Measurements from ENCODE around the gene MXD3. TPM values are rescaled to one million over a fixed set of nuclear protein-coding genes. Genes with fewer than 3 reads are reported as not detected.

MXD3 gene
- total and polyA plus RNA-seq, 2 of the 4 experiments (the other 2 are of a cell fraction) = 7.3 to 12.9 TPM

DNA sequence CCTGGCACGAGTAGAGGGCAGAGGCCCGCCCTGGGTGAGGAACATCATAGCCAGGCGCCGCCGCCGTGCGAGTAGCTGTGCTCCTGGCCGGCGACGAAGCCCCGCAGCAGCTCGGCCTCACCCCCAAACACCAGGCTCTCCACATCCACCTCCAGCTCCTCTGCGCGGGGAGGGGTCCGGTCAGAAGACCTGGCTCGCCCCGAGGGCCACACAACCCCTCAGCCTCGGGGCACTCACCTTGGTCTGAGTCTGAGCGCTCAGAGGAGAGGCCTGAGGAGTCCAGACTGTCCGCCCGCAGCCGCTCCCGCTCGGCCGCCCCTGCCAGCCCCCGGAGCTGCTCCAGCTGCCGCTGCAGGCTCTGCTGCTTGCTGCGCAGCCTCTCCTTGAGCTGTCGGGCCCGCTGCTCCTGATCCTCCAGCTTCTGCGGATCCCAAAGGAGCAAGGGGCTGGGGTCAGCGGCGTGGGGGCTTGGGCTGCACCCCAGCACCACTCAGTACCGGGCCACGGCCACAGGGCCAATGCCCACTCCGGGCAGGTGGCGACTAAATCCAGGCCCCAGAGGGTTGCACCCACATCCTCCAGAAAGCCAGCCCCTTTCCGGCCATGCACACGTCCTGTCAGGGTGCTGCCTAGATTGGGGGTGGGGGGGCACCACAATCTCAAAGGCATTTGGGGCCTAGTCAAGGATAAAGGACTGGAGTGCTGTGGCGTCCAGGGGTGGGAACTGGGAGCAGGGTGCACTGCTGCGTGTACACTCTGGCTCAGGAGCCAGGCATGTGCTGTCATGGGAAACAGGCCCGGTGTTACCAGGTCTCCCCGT lies 3.9 kb downstream of the MXD3 start:
- no peak for DNase-seq
- ChIA-PET POLR2A (ENCODE audit: unreplicated experiment) (interaction anchor here (0.6 kb wide), 1 partner anchor 190 kb away, joined by 3 read pairs; the partner anchor contains the start of gene PDLIM7), CTCF (no interaction called here)
- H3K14ac ChIP-seq (replicated peaks; ENCODE audit: low read depth, low read length) = no peak overlapping the region
- H2BK5ac ChIP-seq (ENCODE audit: low read depth, low read length, poor library complexity, severe bottlenecking) = no peak overlapping the region
- ATAC-seq (ENCODE audit: low read depth) = no peak
- H2BK120ac ChIP-seq (ENCODE audit: low read depth, low read length) = no peak overlapping the region
- no peak overlapping the region for H3K18ac ChIP-seq (ENCODE audit: low read depth, low read length)
- no peak overlapping the region for H3K9ac ChIP-seq (ENCODE audit: low read depth, low read length)
- H2AFZ ChIP-seq (replicated peaks; ENCODE audit: low read length, poor library complexity) = no peak overlapping the region
- H2BK20ac ChIP-seq (ENCODE audit: low read depth, low read length) = no peak overlapping the region
- H3K36me3 ChIP-seq (ENCODE audit: control insufficient read depth, insufficient read depth, low read length) = peaks cover 19% of the 10 kb centered on the region
- H3K27ac ChIP-seq (ENCODE audit: insufficient read depth, low read length) = no peak overlapping the region
- in situ Hi-C loops (cut with MboI; ENCODE audit: low sequenced_read_pairs) (no loop called here), intact Hi-C loops (cut with micrococcal nuclease) (no loop called here), dilution Hi-C loops (cut with HindIII; ENCODE audit: low sequenced_read_pairs, unreplicated experiment) (no loop called here)
- H3K79me1 ChIP-seq (ENCODE audit: low read depth in 1 of 2, low read length in 2 of 2) = peaks cover 13 to 72% of the 10 kb centered on the region in 2 experiments; a peak in 3 of 4 replicates
- H3K4ac ChIP-seq (ENCODE audit: low read depth, low read length) = no peak overlapping the region
- H3K9me1 ChIP-seq (ENCODE audit: insufficient read depth, low read length) = 0 out of 2 replicates have a peak, but pooled peaks cover 4% of the 10 kb centered on the region
- H4K8ac ChIP-seq (ENCODE audit: low read depth in 2 of 2, low read length in 2 of 2) = no peak overlapping the region
- no TSS peak for BruUV-seq (replicated peaks)
- WGBS, 2 experiments (ENCODE audit: extremely low coverage in 2 of 2, insufficient read length in 1 of 2) = 93% methylated on average over 22 of the region's 43 CpGs; no CpG with 5 or more reads in 1 of the 2 experiments
- H2AK5ac ChIP-seq (ENCODE audit: low read depth, low read length) = no peak overlapping the region
- TF ChIP-seq RCOR1 (IDR thresholded peaks at IDR 0.05; ENCODE audit: insufficient replicate concordance, low read length) (no peak), POLR2A (IDR thresholded peaks at IDR 0.05; ENCODE audit: low read depth, low read length) (no peak), BHLHE40 (IDR thresholded peaks at IDR 0.05; ENCODE audit: low read depth, low read length) (no peak), MAFK (IDR thresholded peaks at IDR 0.05; ENCODE audit: low read depth, low read length) (no peak), RAD21 (IDR thresholded peaks at IDR 0.05; ENCODE audit: low read length) (no peak), NFE2L2 (IDR thresholded peaks at IDR 0.05; ENCODE audit: low read depth, low read length) (no peak)
- TF ChIP-seq, protein P1, sequence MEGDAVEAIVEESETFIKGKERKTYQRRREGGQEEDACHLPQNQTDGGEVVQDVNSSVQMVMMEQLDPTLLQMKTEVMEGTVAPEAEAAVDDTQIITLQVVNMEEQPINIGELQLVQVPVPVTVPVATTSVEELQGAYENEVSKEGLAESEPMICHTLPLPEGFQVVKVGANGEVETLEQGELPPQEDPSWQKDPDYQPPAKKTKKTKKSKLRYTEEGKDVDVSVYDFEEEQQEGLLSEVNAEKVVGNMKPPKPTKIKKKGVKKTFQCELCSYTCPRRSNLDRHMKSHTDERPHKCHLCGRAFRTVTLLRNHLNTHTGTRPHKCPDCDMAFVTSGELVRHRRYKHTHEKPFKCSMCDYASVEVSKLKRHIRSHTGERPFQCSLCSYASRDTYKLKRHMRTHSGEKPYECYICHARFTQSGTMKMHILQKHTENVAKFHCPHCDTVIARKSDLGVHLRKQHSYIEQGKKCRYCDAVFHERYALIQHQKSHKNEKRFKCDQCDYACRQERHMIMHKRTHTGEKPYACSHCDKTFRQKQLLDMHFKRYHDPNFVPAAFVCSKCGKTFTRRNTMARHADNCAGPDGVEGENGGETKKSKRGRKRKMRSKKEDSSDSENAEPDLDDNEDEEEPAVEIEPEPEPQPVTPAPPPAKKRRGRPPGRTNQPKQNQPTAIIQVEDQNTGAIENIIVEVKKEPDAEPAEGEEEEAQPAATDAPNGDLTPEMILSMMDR (conservative IDR thresholded peaks at IDR 0.05; ENCODE audit: low read depth, low read length) = no peak
- TF ChIP-seq, protein P2, sequence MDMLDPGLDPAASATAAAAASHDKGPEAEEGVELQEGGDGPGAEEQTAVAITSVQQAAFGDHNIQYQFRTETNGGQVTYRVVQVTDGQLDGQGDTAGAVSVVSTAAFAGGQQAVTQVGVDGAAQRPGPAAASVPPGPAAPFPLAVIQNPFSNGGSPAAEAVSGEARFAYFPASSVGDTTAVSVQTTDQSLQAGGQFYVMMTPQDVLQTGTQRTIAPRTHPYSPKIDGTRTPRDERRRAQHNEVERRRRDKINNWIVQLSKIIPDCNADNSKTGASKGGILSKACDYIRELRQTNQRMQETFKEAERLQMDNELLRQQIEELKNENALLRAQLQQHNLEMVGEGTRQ (IDR thresholded peaks at IDR 0.05; ENCODE audit: low read depth, low read length) = no peak
- TF ChIP-seq, protein P3, sequence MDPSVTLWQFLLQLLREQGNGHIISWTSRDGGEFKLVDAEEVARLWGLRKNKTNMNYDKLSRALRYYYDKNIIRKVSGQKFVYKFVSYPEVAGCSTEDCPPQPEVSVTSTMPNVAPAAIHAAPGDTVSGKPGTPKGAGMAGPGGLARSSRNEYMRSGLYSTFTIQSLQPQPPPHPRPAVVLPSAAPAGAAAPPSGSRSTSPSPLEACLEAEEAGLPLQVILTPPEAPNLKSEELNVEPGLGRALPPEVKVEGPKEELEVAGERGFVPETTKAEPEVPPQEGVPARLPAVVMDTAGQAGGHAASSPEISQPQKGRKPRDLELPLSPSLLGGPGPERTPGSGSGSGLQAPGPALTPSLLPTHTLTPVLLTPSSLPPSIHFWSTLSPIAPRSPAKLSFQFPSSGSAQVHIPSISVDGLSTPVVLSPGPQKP (IDR thresholded peaks at IDR 0.05; ENCODE audit: borderline replicate concordance, low read depth, low read length) = no peak
- no peak overlapping the region for H4K5ac ChIP-seq (ENCODE audit: low read depth, low read length)
- no peak overlapping the region for H3K23ac ChIP-seq (ENCODE audit: low read depth, low read length)
- no peak overlapping the region for H3K56ac ChIP-seq (ENCODE audit: extremely low read depth, insufficient read depth, low read length)
- no peak overlapping the region for H2BK15ac ChIP-seq (ENCODE audit: low read depth, low read length)
- H4K20me1 ChIP-seq (ENCODE audit: insufficient read depth, low read length) = peaks cover 48% of the 10 kb centered on the region
- H3K4me2 ChIP-seq (ENCODE audit: low read depth, low read length) = no peak overlapping the region
- H3K9me3 ChIP-seq (ENCODE audit: control insufficient read depth, insufficient read depth, low read length) = no peaks in the 10 kb centered on the region
- no peak overlapping the region for H3K4me3 ChIP-seq (ENCODE audit: insufficient read depth, low read depth, low read length)
- no peaks in the 10 kb centered on the region for H3K27me3 ChIP-seq (ENCODE audit: control insufficient read depth, insufficient read depth, low read length)
- no peak overlapping the region for H4K91ac ChIP-seq (ENCODE audit: insufficient read depth, low read depth, low read length)
- H2AK9ac ChIP-seq (replicated peaks; ENCODE audit: low read depth, low read length, poor library complexity) = no peak overlapping the region
- peaks cover 6% of the 10 kb centered on the region for H3K4me1 ChIP-seq (ENCODE audit: control insufficient read depth, insufficient read depth, low read length)
